ENCODE measurements around the gene APEX2.

The APEX2 gene

DNA sequence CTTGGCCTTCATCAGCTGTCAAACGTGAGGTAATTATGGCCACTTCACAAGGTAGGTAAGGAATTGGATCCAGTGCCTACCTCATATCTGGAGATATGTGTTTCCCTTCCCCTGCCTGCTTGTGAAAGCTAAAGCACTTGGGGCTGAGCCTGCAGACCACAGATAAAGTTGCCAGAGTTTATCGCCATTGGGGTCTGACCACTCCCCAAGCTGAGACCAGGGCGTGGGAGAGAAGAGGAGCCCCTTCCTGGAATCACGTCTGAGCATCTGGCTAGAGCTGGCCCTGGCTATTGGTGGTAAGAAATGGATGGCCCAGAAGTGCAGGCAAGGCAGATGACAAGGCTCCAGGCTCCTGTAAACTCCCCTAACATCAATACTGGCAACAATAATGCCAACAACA is 27.9 kb downstream of the APEX2 start:
- Histone ChIP-seq H3K36me3 (ENCODE audit: insufficient read depth, low read length) (no peaks in the 10 kb centered on the region), H4K20me1 (ENCODE audit: insufficient read depth, low read length) (no peaks in the 10 kb centered on the region), H3K9me3 (ENCODE audit: insufficient read depth, low read length, severe bottlenecking) (no peaks in the 10 kb centered on the region), H3K4me1 (ENCODE audit: insufficient read depth, low read length) (no peaks in the 10 kb centered on the region), H3K9ac (ENCODE audit: low read depth, low read length) (no peak overlapping the region), H3K27me3 (ENCODE audit: insufficient read depth, low read length, poor library complexity) (no peaks in the 10 kb centered on the region), H3K79me2 (ENCODE audit: insufficient read depth, low read length) (no peaks in the 10 kb centered on the region), H3K27ac (ENCODE audit: low read length) (no peak overlapping the region), H3K4me3 (ENCODE audit: low read depth in 1 of 2, low read length in 2 of 2) (no peak overlapping the region), H3K4me2 (ENCODE audit: insufficient read depth, low read length) (no peak overlapping the region), H2AFZ (ENCODE audit: low read depth, low read length) (no peak overlapping the region)
- DNase-seq = no peak
- TF ChIP-seq, protein P1, sequence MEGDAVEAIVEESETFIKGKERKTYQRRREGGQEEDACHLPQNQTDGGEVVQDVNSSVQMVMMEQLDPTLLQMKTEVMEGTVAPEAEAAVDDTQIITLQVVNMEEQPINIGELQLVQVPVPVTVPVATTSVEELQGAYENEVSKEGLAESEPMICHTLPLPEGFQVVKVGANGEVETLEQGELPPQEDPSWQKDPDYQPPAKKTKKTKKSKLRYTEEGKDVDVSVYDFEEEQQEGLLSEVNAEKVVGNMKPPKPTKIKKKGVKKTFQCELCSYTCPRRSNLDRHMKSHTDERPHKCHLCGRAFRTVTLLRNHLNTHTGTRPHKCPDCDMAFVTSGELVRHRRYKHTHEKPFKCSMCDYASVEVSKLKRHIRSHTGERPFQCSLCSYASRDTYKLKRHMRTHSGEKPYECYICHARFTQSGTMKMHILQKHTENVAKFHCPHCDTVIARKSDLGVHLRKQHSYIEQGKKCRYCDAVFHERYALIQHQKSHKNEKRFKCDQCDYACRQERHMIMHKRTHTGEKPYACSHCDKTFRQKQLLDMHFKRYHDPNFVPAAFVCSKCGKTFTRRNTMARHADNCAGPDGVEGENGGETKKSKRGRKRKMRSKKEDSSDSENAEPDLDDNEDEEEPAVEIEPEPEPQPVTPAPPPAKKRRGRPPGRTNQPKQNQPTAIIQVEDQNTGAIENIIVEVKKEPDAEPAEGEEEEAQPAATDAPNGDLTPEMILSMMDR (IDR thresholded peaks at IDR 0.05; ENCODE audit: borderline replicate concordance, extremely low read depth, low read length, poor library complexity, severe bottlenecking) = no peak
- no peak for TF ChIP-seq EZH2 (IDR thresholded peaks at IDR 0.05; ENCODE audit: borderline replicate concordance, low read depth, low read length, severe bottlenecking)
- ATAC-seq (ENCODE audit: insufficient read depth, low read depth) = no peak

- Histone ChIP-seq H3K4me1 (ENCODE audit: insufficient read depth, low read length) (no peaks in the 10 kb centered on the region), H3K4me3 (ENCODE audit: low read depth in 1 of 2, low read length in 2 of 2) (no peak overlapping the region), H3K27me3 (ENCODE audit: insufficient read depth, low read length, poor library complexity) (no peaks in the 10 kb centered on the region), H4K20me1 (ENCODE audit: insufficient read depth, low read length) (no peaks in the 10 kb centered on the region), H3K36me3 (ENCODE audit: insufficient read depth, low read length) (no peaks in the 10 kb centered on the region), H3K27ac (ENCODE audit: low read length) (no peak overlapping the region), H2AFZ (ENCODE audit: low read depth, low read length) (no peak overlapping the region), H3K9me3 (ENCODE audit: insufficient read depth, low read length, severe bottlenecking) (no peaks in the 10 kb centered on the region), H3K4me2 (ENCODE audit: insufficient read depth, low read length) (no peak overlapping the region), H3K79me2 (ENCODE audit: insufficient read depth, low read length) (no peaks in the 10 kb centered on the region), H3K9ac (ENCODE audit: low read depth, low read length) (no peak overlapping the region)
- no peak for ATAC-seq (ENCODE audit: insufficient read depth, low read depth)
- no peak for TF ChIP-seq EZH2 (IDR thresholded peaks at IDR 0.05; ENCODE audit: borderline replicate concordance, low read depth, low read length, severe bottlenecking)
- TF ChIP-seq, protein P1 (IDR thresholded peaks at IDR 0.05; ENCODE audit: borderline replicate concordance, extremely low read depth, low read length, poor library complexity, severe bottlenecking) = no peak
- no peak for DNase-seq
Observed at GRCh38 chrX:55028611-55029010, 28.4 kb downstream of the APEX2 start.

DNA sequence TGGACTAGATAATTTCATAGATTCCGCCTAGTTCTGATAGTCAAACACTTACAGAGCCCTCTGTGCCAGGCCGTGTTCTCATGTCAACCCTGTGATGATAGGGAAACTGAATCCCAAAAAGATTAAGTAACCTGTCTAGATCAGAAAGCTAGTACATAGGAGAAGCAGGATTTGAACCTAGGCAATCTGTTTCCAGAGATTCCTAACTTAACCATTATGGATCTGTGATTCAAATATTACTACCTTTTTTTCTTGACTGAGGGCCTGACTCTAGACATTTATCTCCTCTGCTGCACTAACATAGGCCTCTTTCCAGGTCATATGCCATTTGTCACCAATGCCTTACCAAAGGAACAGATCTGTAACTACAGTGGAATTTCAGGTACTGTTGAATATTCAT is 29.1 kb downstream of the APEX2 start:
- H2AFZ ChIP-seq (ENCODE audit: low read depth, low read length) = no peak overlapping the region
- no peaks in the 10 kb centered on the region for H3K79me2 ChIP-seq (ENCODE audit: insufficient read depth, low read length)
- H3K4me2 ChIP-seq (ENCODE audit: insufficient read depth, low read length) = no peak overlapping the region
- ATAC-seq (ENCODE audit: insufficient read depth, low read depth) (no peak), DNase-seq (no peak)
- no peak for TF ChIP-seq EZH2 (IDR thresholded peaks at IDR 0.05; ENCODE audit: borderline replicate concordance, low read depth, low read length, severe bottlenecking)
- TF ChIP-seq, protein P1 (IDR thresholded peaks at IDR 0.05; ENCODE audit: borderline replicate concordance, extremely low read depth, low read length, poor library complexity, severe bottlenecking) = no peak
- no peak overlapping the region for H3K27ac ChIP-seq (ENCODE audit: low read length)
- no peaks in the 10 kb centered on the region for H3K27me3 ChIP-seq (ENCODE audit: insufficient read depth, low read length, poor library complexity)
- H3K4me1 ChIP-seq (ENCODE audit: insufficient read depth, low read length) = no peaks in the 10 kb centered on the region
- H3K36me3 ChIP-seq (ENCODE audit: insufficient read depth, low read length) = no peaks in the 10 kb centered on the region
- H4K20me1 ChIP-seq (ENCODE audit: insufficient read depth, low read length) = no peaks in the 10 kb centered on the region
- H3K9me3 ChIP-seq (ENCODE audit: insufficient read depth, low read length, severe bottlenecking) = no peaks in the 10 kb centered on the region
- H3K9ac ChIP-seq (ENCODE audit: low read depth, low read length) = no peak overlapping the region
- H3K4me3 ChIP-seq (ENCODE audit: low read depth in 1 of 2, low read length in 2 of 2) = no peak overlapping the region

Measured in DND-41 (cell line).